ENCODE measurements around the gene CFAP100. TPM values are rescaled to one million over a fixed set of nuclear protein-coding genes. Genes with fewer than 3 reads are reported as not detected.

CFAP100 gene
- total RNA-seq, 1 experiment from 2014 or later = not detected

DNA sequence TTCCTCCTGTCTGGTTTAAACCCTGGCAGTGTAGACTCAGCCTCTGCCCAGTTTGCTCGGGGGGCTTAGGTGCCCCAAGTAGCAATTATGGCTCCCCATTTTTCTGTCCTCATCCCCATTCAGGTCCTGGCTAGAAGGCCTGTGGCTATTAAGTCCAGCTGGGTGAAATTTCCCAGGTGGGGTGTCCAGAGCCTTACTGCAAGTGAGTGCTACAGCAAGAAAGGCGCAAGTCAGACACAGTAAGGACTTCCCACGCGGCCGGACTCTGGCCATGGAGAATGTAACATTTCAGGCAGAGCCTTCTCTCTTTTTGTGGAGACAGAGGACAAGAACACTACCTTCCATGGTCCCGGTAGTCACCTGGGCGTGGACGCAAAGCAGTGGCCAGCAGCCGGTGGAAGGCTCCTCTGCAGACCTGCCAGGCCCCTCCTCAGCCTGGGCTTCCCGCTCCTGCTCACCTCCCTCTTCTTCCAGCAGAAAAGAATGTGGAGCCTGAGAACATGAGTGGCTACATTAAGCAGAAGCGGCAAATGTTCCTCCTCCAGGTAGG, 23.3 kb downstream of the CFAP100 start:
- POLR2A ChIA-PET (ENCODE audit: unreplicated experiment) = no interaction called here
- Histone ChIP-seq H3K4me1 (replicated peaks; ENCODE audit: insufficient read depth) (peaks cover 8% of the 10 kb centered on the region; the same call in 1 of the 2 replicates), H3K4me3 (no peak overlapping the region), H3K4me2 (no peak overlapping the region), H3K9me3 (ENCODE audit: insufficient read depth, low read depth) (no peaks in the 10 kb centered on the region), H3K36me3 (ENCODE audit: low read depth) (no peaks in the 10 kb centered on the region), H3K27me3 (ENCODE audit: insufficient read depth, low read depth) (no peaks in the 10 kb centered on the region), H3K9me2 (ENCODE audit: insufficient read depth) (no peaks in the 10 kb centered on the region), H3F3A (ENCODE audit: insufficient read depth, low read depth) (0 out of 2 replicates have a peak, but pooled peaks cover 4% of the 10 kb centered on the region), H2AFZ (no peak overlapping the region), H3K79me2 (ENCODE audit: low read depth) (no peaks in the 10 kb centered on the region), H3K27ac (no peak overlapping the region), H4K20me1 (ENCODE audit: insufficient read depth) (no peaks in the 10 kb centered on the region)
- intact Hi-C loops (cut with micrococcal nuclease; ENCODE audit: unreplicated experiment) = no loop called here
- BruUV-seq (replicated peaks) = no TSS peak
- CTCF ChIA-PET = no interaction called here
- TF ChIP-seq, protein P1, sequence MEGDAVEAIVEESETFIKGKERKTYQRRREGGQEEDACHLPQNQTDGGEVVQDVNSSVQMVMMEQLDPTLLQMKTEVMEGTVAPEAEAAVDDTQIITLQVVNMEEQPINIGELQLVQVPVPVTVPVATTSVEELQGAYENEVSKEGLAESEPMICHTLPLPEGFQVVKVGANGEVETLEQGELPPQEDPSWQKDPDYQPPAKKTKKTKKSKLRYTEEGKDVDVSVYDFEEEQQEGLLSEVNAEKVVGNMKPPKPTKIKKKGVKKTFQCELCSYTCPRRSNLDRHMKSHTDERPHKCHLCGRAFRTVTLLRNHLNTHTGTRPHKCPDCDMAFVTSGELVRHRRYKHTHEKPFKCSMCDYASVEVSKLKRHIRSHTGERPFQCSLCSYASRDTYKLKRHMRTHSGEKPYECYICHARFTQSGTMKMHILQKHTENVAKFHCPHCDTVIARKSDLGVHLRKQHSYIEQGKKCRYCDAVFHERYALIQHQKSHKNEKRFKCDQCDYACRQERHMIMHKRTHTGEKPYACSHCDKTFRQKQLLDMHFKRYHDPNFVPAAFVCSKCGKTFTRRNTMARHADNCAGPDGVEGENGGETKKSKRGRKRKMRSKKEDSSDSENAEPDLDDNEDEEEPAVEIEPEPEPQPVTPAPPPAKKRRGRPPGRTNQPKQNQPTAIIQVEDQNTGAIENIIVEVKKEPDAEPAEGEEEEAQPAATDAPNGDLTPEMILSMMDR (conservative IDR thresholded peaks at IDR 0.05) = no peak
- no peak for TF ChIP-seq EZH2 (IDR thresholded peaks at IDR 0.05; ENCODE audit: low read depth)
- no peak for DNase-seq

DNA sequence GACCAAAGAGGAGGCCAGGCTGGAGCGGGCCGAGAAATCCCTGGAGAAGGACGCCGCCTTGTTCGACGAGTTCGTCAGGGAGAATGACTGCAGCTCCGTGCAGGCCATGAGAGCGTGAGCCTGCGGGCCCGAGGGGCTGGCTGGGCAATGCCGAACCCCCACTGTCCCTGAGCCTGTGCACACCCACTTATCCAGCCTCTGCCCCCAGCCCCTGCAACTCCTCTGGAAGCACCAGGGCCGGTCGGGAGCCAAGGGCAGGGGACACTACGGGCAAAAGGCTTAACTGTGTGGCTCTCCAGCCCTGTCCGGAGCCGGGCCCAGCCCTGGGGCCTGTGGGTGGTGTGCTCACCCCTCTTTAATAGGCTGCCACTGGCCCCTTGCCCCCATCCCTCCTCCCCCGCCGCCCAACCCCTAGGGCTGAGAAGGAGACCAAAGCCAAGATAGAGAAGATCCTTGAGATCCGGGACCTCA, 24.0 kb downstream of the CFAP100 start:
- no peak overlapping the region for H2AFZ ChIP-seq
- H3K4me3 ChIP-seq = no peak overlapping the region
- POLR2A ChIA-PET (ENCODE audit: unreplicated experiment) = no interaction called here
- H3K9me2 ChIP-seq (ENCODE audit: insufficient read depth) = no peaks in the 10 kb centered on the region
- H3F3A ChIP-seq (ENCODE audit: insufficient read depth, low read depth) = 0 out of 2 replicates have a peak, but pooled peaks cover 4% of the 10 kb centered on the region
- no peaks in the 10 kb centered on the region for H3K79me2 ChIP-seq (ENCODE audit: low read depth)
- H3K36me3 ChIP-seq (ENCODE audit: low read depth) = no peaks in the 10 kb centered on the region
- BruUV-seq (replicated peaks) = no TSS peak
- TF ChIP-seq EZH2 (IDR thresholded peaks at IDR 0.05; ENCODE audit: low read depth) = no peak
- TF ChIP-seq, protein P1 (conservative IDR thresholded peaks at IDR 0.05) = no peak
- no peaks in the 10 kb centered on the region for H4K20me1 ChIP-seq (ENCODE audit: insufficient read depth)
- no peak overlapping the region for H3K4me2 ChIP-seq
- DNase-seq = no peak
- no peaks in the 10 kb centered on the region for H3K9me3 ChIP-seq (ENCODE audit: insufficient read depth, low read depth)
- no peak overlapping the region for H3K27ac ChIP-seq
- H3K4me1 ChIP-seq (replicated peaks; ENCODE audit: insufficient read depth) = peaks cover 8% of the 10 kb centered on the region; the same call in 1 of the 2 replicates
- CTCF ChIA-PET = no interaction called here
- intact Hi-C loops (cut with micrococcal nuclease; ENCODE audit: unreplicated experiment) = no loop called here
- H3K27me3 ChIP-seq (ENCODE audit: insufficient read depth, low read depth) = no peaks in the 10 kb centered on the region

DNA sequence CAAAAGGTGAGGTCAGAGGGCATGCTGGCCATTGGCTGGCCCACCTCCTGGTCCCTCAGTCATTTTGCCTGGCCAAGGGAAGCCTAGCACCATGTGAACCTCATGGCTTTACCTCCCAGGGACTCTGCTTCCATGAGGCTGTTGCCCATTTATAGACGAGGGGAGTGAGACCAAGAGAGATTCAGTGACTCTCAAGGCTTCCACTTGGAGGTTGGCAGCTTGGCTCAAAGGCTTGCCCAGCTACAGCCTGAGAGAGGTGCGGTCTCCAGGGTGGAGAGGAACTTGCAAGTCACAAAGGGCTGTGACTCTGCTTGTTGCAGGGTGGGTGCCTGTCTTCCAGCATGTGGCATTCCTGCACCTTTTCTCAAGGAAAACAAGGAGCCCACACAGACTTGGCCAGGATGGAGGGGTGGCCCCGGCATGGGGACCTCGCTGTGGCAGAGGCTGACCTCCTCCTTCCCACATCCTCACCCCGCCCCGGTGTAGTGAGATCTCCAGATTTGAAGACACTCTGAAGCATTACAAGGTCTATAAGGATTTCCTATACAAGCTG, 24.5 kb downstream of the CFAP100 start:
- no peak overlapping the region for H3K4me2 ChIP-seq

More for the DNA sequence above, 24.5 kb downstream of the CFAP100 start:
- Histone ChIP-seq H3K9me2 (ENCODE audit: insufficient read depth) (no peaks in the 10 kb centered on the region), H3K36me3 (ENCODE audit: low read depth) (no peaks in the 10 kb centered on the region), H3K27me3 (ENCODE audit: insufficient read depth, low read depth) (no peaks in the 10 kb centered on the region), H3F3A (ENCODE audit: insufficient read depth, low read depth) (0 out of 2 replicates have a peak, but pooled peaks cover 4% of the 10 kb centered on the region), H3K79me2 (ENCODE audit: low read depth) (no peaks in the 10 kb centered on the region), H3K4me3 (no peak overlapping the region), H2AFZ (no peak overlapping the region), H3K9me3 (ENCODE audit: insufficient read depth, low read depth) (no peaks in the 10 kb centered on the region), H3K27ac (no peak overlapping the region), H3K4me1 (replicated peaks; ENCODE audit: insufficient read depth) (peaks cover 8% of the 10 kb centered on the region; the same call in 1 of the 2 replicates), H4K20me1 (ENCODE audit: insufficient read depth) (no peaks in the 10 kb centered on the region)
- ChIA-PET POLR2A (ENCODE audit: unreplicated experiment) (no interaction called here), CTCF (no interaction called here)
- BruUV-seq (replicated peaks) = no TSS peak
- DNase-seq = no peak
- intact Hi-C loops (cut with micrococcal nuclease; ENCODE audit: unreplicated experiment) = no loop called here
- TF ChIP-seq EZH2 (IDR thresholded peaks at IDR 0.05; ENCODE audit: low read depth) = no peak
- TF ChIP-seq, protein P1 (conservative IDR thresholded peaks at IDR 0.05) = no peak

Data from PC-9 (cell line).